Stimulated activated naive CD8-positive, alpha-beta T cell treated with anti-CD3 and anti-CD28 coated beads, Interleukin-15, Interleukin-2, amounts not matched to agents 100 U/mL and 50 U/mL, for 24 hours (primary cell): Measurements from ENCODE around the gene CEMIP2.

ENCODE experiments used
- ATAC-seq: fragments of 150-1000 bp; cut with Tn5 transposase; one replicate; pipeline ENCODE4 v1.10.0; 2021
- DNase-seq: peaks from one replicate; pipeline ENCODE4 v3.0.0; 2021

CEMIP2 gene

DNA sequence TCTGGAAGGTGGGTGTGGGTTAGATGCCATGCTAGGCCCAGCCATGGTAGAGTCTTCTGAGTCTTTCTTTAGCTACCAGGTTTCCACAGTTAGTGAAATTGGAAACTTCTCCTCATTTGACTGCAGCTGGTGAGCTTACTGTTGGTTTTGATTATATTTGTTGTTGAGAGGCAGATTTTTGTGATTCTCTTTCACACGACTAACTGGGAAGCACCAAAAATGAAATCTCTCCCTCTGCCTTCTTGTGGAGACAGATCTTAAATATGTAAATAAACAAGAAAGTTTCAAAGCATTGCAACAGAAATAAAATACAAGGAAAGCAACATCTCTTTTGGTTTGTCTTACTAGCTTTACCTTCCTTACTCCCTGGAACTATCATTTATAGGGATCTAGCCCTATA is 122.2 kb downstream of the CEMIP2 start:
- DNase-seq (no peak), ATAC-seq (no peak)

DNA sequence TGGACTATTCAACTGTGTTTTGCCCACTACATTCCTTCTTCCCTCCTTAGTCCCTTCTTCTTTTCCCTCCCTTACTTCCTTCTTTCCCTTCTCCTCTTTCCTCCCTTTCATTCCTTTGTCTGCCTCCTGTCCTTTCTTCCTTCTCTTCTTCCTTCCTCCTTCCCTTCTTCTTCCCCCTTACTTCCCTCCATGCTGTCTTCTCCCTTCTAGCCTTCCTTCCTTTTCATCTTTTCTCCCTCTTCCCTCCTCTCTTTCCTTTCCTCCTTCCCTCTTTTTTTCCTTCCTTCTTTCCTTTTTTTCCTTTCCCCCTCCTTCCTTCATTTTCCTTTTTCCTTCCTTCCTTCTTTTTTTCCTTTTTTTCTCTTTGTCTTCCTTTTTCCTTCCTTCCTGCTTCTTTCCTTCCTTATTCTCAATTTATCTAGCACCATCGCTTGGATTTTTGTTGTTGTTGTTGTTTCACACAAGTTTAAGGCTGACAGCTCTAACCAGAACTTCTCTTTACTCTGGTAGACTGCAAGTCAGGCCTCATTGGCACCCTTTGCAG is 123.4 kb downstream of the CEMIP2 start:
- ATAC-seq (no peak), DNase-seq (no peak)

DNA sequence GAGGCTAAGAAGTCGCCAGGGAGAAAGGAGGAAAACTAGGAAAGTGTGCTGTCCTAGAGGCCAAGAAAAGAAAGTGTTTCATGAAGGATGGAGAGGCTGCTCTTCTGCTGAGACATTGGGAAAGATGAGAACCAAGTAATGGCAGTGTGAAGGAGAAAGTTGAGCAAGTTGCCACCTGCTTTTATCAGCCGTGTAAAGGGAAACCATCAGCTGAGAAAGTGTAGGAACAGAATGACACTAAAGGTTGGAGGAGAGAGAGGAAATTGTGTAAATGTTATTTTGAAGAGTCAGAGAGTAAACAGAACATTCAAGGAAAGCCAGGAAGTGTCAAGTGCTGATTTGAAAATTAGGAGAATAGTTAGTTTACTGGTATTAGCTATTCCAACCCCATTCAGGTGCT is 125.0 kb downstream of the CEMIP2 start:
- ATAC-seq, result no peak
- no peak for DNase-seq

DNA sequence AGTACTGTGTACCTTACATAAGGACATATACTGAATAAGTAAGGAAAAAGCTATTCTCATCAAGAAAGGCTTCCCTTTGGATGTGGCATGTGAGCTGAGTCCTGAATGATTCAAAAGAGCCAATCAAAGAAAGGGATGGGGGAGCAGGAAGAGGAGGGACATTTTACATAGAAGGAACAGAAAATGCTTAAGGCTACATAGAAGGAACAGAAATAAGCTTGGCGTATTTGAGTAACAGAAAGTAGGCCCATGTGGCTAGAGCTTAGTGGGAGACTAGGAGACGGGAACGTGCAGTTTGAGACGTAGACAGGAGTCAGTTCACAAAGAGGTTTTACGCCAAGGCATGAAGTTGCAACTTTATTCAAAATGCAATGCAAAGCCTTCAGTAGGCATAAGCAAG is 126.3 kb downstream of the CEMIP2 start:
- ATAC-seq (no peak), DNase-seq (no peak)

DNA sequence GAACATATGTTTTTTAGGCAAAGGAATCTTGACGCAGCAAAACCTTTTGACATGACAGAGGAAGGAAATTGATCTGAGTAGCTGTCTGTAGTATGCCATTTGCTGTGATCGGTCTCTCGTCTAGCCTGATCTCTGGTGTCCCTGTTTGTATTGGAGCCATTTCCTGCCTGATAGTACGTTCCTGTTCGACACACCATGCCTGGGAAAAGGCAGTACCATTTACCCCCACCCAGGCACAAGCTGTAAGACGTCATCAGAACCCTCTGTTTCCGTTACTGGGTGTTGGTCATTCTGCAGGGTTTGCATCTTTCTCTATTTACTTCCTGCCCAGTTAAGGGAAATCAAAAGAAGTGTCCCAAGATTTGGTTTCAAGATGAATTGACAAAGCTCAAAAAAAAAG is 129.7 kb downstream of the CEMIP2 start:
- ATAC-seq (peak; percentile 23), DNase-seq (no peak)

DNA sequence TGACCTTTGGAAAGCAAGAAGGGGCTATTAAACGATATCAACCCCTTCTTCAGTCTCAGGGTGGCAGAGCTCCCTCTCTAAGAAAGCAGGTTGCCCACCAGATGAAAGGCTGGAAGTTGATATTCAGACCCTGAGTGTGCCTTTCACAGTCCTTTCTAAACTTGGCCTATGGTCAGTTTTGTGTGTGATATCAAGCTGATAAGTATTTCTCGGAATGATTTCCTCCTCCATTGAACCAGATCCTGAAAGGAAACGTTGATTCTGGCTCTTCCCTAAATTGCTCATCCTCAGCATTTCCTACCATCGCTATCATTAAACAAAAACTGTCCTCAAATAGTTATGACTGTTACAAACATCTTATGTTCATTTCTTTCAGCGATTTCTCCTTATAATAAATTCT is 130.4 kb downstream of the CEMIP2 start:
- ATAC-seq (no peak), DNase-seq (no peak)

DNA sequence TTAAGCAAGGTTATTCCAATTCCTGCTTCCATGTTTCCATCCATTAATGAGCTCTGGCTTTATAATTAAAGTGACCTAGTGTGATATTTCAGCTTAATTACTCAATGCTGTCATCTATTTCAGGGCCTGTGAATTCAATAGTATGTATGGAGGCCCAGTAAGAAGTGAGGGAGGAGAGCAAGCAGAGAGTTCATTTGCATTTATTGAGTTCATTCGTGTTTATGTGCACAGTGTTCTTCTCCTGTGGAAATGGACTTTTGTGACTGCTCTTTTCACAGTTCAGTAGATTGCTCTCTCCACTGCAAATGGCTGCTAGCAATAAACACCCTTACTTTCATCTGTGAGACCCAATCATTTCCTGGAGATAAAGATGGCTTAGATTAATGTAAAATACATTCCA is 130.9 kb downstream of the CEMIP2 start:
- DNase-seq, result no peak

DNA sequence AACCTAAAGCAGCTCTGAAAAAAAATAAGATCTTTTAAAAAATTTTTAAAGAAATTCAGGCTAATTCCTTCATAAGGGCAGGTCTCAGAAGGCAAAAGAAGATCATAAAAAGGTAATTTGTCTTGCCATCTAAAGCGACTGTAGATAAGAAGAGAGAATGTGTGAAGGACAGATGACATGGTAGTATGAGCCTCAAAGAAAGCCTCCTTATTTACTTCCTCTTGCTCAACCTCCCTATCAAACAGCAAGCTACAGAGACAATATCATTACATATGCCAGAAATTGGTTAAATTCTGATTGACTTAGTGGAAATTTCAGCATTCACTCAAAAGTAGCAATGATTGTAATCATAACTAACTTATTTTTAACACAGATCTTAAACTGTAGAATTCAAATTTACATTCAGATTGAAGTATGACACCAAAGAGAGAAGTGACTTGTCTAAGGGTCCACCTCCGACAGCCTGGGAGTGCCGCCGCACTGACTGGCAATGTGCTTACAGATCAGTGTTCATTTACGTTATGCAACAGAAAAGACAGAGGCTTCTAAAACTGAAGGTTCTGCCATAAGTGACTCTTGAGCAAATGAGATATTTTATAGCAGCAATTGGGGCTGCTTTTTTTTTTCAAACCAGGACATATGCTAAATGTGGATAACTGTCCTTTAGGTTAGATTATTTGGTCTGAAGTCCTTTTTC is 132.0 kb downstream of the CEMIP2 start:
- no peak for DNase-seq
- no peak for ATAC-seq

More for the DNA sequence above, 130.9 kb downstream of the CEMIP2 start:
- no peak for ATAC-seq

DNA sequence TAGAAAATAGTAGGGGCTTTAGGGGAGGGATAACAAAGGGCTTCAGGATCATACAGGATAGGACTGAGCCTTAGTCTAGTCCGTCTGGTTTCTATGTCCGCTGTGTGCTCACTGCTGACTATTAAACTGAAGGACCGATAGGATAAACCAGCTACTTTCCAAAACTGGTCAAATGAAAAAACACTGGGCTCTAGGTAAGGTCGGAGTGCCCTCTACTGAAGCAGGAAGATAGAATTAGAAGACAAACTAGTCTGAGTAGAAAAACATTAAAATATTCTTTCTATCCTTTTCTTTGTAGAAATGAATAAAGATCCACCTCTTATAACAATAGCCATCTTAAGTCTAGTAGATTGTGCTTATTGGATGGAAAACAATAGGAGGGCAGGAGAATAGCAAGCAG is 133.6 kb downstream of the CEMIP2 start:
- DNase-seq (no peak), ATAC-seq (no peak)
